ENCODE results near the gene KCNE4.

KCNE4 gene

DNA sequence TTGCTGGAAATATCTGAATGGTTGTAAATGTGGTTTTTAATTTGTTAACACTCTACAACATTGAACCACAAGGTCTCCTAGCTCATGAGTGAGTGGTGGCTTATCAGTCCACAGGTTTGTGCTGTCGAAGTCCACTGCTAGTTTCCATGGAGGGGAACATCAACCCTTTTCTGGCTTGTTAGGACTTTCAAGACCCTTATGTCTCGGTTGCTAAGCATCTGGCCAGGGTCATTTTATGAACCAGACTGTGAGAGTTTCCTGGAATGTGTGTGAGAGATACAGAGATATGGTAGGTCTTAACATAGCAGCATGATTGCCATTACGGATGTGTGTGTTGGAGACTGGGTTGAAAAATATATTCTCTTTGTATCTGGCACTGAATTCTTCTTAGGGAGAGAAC is 36.9 kb downstream of the KCNE4 start:
- DNase-seq = no peak

GRCh38 chr2:223090039-223090438 is 38.0 kb downstream of the KCNE4 start:
- no peak for DNase-seq

DNA sequence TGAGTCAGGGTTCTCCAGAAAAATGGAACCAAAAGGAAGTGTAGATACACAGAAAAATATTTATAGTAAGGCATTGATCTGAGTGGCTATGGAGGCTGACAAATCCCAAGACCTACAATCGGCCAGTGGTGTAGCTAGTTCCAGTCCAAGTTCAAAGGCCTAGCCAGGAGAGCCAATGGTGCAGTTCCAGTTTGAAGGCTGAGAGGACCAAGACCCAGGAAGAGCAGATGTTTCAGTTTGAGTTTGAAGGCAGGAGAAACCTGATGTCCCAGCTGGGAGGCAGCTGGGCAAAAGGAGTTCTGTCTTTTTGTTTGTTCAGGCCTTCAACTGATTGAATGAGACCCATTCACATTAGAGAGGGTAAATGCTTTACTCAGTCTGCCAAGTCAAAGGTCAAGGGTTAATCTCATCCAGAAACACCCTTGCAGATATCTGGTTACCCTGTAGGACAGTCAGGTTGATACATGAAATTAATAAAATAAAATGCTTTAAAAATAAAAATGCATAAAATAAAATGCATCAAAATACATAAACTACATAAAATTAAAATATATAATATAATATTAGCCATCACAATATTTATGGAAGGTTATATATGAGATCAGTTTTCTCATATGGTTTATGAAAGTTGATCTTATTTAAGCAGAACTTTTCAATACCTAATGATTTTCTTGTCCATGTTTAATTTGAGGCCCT is 38.7 kb downstream of the KCNE4 start:
- no peak for DNase-seq

GRCh38 chr2:223092667-223093066 is 40.7 kb downstream of the KCNE4 start:
- DNase-seq = no peak

- DNase-seq = peak; percentile 17
Measured at GRCh38 chr2:223093436-223094241, 41.6 kb downstream of the KCNE4 start.

DNA sequence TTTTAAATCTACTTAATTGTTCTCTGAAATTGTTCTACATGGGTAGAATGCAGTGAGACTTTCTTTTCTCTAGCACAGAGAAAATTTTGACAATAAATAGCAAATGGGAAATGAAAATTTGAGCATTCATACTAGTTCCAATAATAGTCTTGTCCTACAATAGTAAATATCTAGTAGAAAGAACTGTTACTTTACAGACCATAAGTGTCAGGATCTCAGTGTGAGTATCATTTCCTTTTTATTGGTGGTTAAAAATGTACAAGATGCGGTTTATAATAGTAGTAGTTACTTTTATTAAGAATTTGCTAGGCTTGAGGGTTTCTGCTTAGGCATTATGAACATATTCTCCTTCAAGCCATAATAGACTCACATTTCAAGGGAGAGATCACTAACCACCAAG is 43.2 kb downstream of the KCNE4 start:
- no peak for DNase-seq

DNA sequence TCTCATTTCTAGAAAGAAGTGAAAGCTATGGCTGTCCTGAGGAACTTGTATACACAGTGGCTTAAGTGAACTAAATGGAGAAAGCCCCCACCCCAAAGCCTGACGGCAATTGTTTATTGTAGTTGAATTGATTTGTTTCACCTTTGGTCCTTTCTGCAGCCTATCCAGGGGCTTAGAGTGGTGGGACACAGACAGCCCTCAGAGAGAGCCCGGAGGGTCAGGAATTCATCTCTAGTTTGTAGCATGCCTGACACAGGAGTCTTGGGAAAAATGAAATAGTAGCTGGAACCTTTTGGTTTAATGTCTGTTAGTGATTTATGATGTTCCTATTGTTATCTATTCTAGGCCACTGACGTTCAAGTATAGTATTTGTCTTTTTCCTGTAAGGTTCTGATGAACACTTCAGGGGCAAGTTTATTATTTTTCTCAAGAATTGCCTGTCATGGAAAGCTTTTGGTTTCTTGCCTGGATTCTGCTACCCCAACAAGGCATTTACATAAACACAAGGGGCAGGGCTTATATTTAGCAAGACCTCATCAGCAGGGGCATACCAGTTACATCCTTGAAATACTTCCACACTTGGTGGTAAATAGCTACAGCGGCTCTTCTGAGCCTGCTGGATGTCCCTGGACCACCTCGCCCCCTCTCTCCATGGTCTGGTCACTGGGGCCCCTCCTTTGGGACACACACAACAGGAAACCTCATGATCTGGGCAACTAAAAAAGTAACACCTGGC is 44.4 kb downstream of the KCNE4 start:
- peak; percentile 1 for DNase-seq

DNA sequence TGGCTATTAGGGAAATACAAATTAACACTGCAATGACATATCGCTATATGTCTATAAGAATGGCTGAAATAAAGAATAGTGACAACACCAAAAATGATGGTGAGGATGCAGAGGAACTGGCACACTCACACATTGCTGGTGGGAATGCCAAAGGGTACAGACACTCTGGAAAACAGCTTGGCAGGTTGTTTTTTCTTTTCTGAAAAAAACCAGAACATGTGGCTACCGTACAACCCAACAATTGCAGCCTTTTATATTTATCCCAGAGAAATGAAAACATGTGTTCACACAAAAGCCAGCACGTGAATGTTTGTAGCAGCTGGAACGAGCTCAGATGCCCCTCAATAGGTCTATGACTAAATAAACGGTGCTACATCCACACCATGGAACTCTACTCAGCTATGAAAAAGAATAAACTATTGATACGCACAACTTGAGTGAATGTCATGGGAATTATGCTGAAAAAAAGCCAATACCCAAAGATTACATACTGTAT is 45.9 kb downstream of the KCNE4 start:
- DNase-seq = no peak

DNA sequence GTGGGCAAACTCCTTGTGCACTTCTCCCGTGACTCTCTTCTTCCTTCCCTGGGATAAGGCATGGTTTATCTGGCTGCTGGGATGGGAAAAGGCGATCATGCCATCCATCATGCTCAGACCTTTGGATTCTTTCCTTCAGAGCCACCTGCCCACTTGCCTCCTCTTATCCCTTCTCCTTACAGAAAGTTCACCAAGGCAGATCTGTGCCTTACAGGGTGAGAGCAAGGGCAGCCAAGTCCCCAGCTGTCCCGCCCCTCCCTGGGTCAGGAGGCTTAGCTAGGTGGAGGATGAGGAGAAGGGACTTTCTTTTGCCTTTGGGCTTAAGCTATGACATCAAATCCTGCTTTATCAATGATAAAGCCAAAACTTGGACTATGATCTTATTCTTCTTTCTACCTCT is 47.6 kb downstream of the KCNE4 start:
- no peak for DNase-seq

GRCh38 chr2:223100061-223100511 is 48.1 kb downstream of the KCNE4 start:
- DNase-seq = peak; percentile 6

GRCh38 chr2:223101340-223102039 is 49.5 kb downstream of the KCNE4 start:
- DNase-seq = peak; percentile 60

DNA sequence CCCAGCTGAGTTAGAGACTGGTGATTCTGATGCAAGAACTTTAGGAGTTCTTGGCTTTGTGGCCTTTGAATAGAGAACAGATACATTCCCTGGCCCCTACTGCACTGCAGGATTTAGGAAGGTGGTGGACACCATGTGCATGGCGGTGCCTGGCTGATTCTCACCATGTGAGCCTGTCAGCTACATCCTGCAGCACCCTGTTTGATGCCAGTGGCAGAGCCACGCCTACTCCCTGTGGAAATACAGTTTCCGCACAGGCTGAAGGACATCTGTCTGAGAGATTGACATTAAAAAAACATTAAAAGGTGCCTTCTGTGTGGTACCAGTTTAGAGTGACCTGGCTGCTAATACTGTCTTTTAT is 50.0 kb downstream of the KCNE4 start:
- peak; percentile 85 for DNase-seq

DNA sequence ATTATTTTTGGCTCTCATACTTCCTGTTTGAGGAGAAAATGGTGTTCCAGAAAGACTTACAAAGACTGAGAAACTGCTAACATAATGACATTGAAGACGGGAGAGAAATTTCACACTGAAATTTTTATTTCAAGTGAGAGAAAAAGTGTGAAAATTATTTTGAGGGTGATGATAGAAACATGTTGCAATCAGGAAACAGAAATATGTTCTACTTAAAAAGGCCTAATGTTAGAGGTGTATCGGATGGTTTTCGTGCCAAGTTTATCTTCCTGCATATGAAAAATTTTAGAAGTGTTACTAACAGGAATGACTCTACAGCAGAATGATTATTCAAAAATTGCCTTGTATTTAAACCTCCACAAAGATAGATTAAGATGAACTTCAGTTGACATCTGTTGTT is 50.5 kb downstream of the KCNE4 start:
- DNase-seq = no peak

GRCh38 chr2:223104336-223105132 is 52.5 kb downstream of the KCNE4 start:
- no peak for DNase-seq

Measured in DMS153 (cell line).